Bronchial epithelial cell (primary cell): ENCODE results near the gene OARD1. TPM values are rescaled to one million over a fixed set of nuclear protein-coding genes. Genes with fewer than 3 reads are reported as not detected.
"Not testable (repeated sequence)": the region's sequence is repeated elsewhere in the genome, so short reads cannot be mapped to it uniquely, and the experiment has no call there.

ENCODE experiments used
- DNase-seq: peaks from one replicate; pipeline ENCODE4 v3.0.0-alpha.2; 2010; ENCODE audit warnings: low read depth
- FAIRE-seq: peaks from 2 replicates; lab custom pipeline; 2011; peaks lifted over from hg19 to GRCh38; lab: Jason Lieb, UNC
- H3K27me3 ChIP-seq: 2 replicates; pipeline ENCODE4 v1.5.1; 2011; ENCODE audit warnings: low read length; ENCODE audit not compliant: control insufficient read depth, insufficient read depth
- H3K36me3 ChIP-seq: 2 replicates; pipeline ENCODE4 v1.5.1; 2011; ENCODE audit warnings: low read length; ENCODE audit not compliant: control insufficient read depth, insufficient read depth
- H3K4me3 ChIP-seq: 2 replicates; pipeline ENCODE4 v1.5.1; 2011; ENCODE audit warnings: mild to moderate bottlenecking, low read depth, low read length, control low read depth
- total RNA-seq: library from RNA; depleted of rRNA; stranded (reverse); fragments of >200 nt; gene quantifications from 2 replicates; pipeline ENCODE4 v1.2.1, GENCODE V29; 2014
- TF ChIP-seq, protein P1 (sequence below): IDR thresholded peaks from 2 replicates; pipeline ENCODE4 v1.5.1; 2011; ENCODE audit warnings: mild to moderate bottlenecking, moderate library complexity, low read length, control low read depth, inconsistent platforms; ENCODE audit not compliant: insufficient read depth, severe bottlenecking

Gene OARD1, protein sequence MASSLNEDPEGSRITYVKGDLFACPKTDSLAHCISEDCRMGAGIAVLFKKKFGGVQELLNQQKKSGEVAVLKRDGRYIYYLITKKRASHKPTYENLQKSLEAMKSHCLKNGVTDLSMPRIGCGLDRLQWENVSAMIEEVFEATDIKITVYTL
- 18.2 and 19.5 TPM in 2 replicates for total RNA-seq

DNA sequence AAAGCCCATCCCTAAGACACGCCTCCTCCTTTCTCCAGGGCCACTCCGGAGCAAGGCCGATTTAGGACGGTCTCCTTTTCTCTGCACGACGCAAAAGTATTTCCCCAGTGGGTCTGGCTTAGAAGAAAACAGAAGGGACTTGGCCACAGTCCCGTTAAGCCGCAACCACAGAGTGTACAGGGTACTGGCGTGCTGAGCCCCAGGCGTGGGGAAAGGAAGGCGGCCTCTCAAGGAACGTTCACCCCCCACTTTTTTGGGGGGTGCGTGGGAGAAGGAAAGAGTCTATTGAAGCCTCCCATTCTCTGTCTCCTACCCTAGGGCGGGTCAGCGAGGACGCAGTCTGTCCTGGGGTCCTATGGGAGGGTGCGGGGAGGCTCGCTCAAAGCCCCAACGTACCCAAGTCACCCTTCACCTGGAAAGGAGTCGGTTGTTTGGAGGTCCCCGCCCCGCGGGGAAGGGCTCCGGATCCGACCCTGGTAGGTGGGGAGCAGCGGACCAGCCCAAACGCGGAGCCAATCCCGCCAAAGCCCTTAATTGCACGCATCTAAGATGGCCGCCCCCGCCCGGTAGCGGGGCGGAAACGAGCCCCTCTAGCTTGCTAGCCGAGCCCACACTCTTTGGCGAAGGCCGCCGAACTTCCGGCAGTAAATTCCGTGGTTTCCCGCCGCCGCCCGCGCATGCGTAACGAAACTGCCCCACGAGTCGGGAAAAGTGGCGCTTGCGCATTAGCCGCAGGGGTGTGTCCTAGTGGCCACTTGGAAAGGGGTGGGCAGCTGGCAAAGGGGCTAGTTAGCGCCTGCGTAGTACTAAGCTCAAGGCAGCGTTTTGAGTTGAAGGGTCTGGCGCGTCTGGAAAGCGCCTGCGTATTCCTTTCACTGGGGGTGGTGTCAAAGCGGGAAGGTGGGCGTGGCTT is at the start of gene OARD1:
TSS of gene OARD1 (minus strand) at position 434 of the 913 bp plus-strand sequence. CDS start 722 bp downstream, outside the sequence.
- peak; percentile 97 for DNase-seq
- FAIRE-seq = no peak
- Histone ChIP-seq H3K4me3 (peak within 1 kb of the TSS; percentile 97), H3K36me3 (peaks cover 4% of the 10 kb centered on the region), H3K27me3 (no peaks in the 10 kb centered on the region)
- TF ChIP-seq, protein P1, sequence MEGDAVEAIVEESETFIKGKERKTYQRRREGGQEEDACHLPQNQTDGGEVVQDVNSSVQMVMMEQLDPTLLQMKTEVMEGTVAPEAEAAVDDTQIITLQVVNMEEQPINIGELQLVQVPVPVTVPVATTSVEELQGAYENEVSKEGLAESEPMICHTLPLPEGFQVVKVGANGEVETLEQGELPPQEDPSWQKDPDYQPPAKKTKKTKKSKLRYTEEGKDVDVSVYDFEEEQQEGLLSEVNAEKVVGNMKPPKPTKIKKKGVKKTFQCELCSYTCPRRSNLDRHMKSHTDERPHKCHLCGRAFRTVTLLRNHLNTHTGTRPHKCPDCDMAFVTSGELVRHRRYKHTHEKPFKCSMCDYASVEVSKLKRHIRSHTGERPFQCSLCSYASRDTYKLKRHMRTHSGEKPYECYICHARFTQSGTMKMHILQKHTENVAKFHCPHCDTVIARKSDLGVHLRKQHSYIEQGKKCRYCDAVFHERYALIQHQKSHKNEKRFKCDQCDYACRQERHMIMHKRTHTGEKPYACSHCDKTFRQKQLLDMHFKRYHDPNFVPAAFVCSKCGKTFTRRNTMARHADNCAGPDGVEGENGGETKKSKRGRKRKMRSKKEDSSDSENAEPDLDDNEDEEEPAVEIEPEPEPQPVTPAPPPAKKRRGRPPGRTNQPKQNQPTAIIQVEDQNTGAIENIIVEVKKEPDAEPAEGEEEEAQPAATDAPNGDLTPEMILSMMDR = peak; percentile 4

DNA sequence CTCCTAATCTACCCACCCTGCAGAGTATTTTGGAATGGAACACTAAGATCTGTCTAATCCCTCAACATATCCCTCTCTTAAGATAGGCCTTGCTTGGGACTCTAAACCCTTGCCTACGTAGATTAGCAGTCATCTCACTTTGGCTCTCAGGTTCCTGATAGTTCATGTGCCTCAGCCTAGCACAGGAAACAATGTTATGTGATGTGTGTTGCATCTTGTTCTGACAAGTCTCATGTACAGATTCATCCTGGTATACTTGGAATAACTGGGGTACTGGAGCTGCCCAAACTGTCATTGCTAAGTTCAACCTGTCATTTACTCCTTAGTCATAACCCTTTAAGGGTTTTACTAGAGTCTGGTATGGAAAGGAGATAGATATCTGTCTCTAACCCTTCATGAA is 47.9 kb upstream of the OARD1 start:
- TF ChIP-seq, protein P1 = no peak
- H3K36me3 ChIP-seq = peaks cover 4% of the 10 kb centered on the region
- H3K27me3 ChIP-seq = no peaks in the 10 kb centered on the region
- H3K4me3 ChIP-seq = no peak overlapping the region
- peak; percentile 87 for DNase-seq
- no peak for FAIRE-seq

DNA sequence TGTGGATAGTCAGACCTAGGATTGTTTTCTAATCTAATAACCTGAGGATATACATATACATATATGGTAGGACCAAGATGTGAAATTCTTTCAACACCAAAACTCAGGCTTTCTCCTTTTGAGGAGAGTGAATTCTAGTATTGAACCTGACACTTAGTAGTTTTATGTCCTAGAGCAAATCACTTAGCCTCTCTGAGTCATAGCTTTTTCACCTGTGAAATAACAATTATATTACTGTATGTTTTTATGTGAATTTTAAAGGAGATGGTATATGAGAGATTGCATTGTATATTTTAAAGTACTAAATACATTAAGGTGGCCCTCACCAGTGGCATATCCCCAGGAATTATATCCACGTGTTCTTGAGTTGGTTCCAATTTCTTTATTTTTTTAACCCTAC is 47.4 kb upstream of the OARD1 start:
- TF ChIP-seq, protein P1 = no peak
- Histone ChIP-seq H3K27me3 (no peaks in the 10 kb centered on the region), H3K36me3 (peaks cover 4% of the 10 kb centered on the region), H3K4me3 (no peak overlapping the region)
- FAIRE-seq = no peak
- DNase-seq = peak; percentile 21

DNA sequence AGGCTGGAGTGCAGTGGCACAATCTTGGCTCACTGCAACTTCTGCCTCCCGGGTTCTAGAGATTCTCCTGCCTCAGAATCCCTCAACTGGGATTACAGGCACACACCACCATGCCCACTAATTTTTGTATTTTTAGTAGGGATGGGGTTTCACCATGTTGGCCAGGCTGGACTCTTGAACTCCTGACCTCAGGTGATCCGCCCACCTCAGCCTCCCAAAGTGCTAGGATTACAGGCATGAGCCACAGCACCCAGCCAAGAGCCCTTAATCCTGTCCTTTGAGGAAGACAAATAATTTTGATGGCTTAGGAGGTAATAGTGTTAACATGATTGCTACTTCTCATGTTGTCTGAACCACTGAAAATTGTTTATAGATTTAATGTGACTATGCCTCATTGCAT is 42.9 kb upstream of the OARD1 start:
- not testable (repeated sequence) for H3K36me3 ChIP-seq, FAIRE-seq, DNase-seq, H3K27me3 ChIP-seq, H3K4me3 ChIP-seq

DNA sequence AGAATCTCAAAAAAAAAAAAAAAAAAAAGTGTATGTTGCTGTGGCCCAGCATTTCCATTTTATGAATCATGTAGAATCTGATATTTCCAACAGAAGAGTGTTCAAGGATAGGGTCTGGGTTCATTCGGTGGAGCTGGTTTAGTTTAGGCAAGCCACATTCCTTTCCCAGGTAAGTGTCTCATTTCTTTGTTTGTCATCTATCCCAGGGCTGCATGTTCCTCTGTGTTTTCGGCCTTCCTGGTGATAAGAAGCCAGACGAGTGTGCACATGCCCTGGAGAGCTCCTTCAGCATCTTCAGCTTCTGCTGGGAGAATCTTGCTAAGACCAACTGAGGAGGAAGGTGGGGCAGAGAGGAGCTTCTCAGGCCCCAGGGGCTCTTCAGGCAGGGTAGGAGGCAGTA is 38.9 kb upstream of the OARD1 start:
- FAIRE-seq = peak; percentile 97
- Histone ChIP-seq H3K27me3 (no peaks in the 10 kb centered on the region), H3K4me3 (no peak overlapping the region), H3K36me3 (no peaks in the 10 kb centered on the region)
- peak; percentile 98 for DNase-seq
- TF ChIP-seq, protein P1 = no peak

DNA sequence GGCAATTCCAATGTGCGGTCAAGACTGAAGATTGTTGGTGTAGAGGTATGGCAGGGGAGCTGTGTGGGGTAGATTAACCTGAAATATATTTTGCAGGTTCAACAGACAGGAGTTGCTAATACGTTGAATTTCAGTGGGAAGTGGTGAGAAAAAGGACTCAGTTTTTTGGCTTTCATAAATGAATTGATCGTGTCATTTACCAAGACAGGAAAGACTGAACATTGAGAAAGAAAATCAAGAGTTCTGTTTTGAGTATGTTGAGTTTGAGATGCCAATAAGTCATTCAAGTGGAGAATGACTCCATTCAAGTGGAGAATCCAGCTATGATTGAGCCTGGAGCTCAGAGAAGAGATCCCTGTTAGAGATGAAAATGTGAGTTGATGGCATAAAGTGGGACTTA is 31.7 kb upstream of the OARD1 start:
- FAIRE-seq = no peak
- no peak for DNase-seq
- Histone ChIP-seq H3K4me3 (no peak overlapping the region), H3K27me3 (no peaks in the 10 kb centered on the region), H3K36me3 (no peaks in the 10 kb centered on the region)
- TF ChIP-seq, protein P1 = no peak
